Pancreas (tissue), 10 donors: ENCODE measurements around the gene ADNP2. TPM values are rescaled to one million over a fixed set of nuclear protein-coding genes. Genes with fewer than 3 reads are reported as not detected.

Source experiments
- ATAC-seq, 4 donors: fragments of 200-7000 bp; cut with Tn5 transposase; one replicate each; pipeline versions ENCODE4 v1.8.0 to v1.9.1; 2020; ENCODE audit warnings: mild to moderate bottlenecking in 4 of 4, moderate library complexity in 4 of 4
- DNase-seq, 6 donors: peaks; one replicate each; pipeline ENCODE4 v3.0.0-alpha.2; 2020
- FAIRE-seq: peaks from 2 replicates; lab custom pipeline; 2012; peaks lifted over from hg19 to GRCh38; lab: Jason Lieb, UNC
- H3K27ac ChIP-seq, 4 donors: fragments of 200-600 bp; sonication (generic); 1 replicate in 3 of 4; 2 replicates in 1 of 4; pipeline versions ENCODE4 v1.5.0 to v1.8.0; 2020
- H3K27me3 ChIP-seq, 4 donors: fragments of 200-600 bp; one replicate each; pipeline ENCODE4 v1.8.0; 2021
- H3K36me3 ChIP-seq, 3 donors: fragments of 200-600 bp; sonication (generic) in 1 of 3; one replicate each; pipeline versions ENCODE4 v1.5.0 to v1.8.0; 2020 to 2021
- H3K4me1 ChIP-seq, 3 donors: fragments of 200-600 bp; one replicate each; pipeline ENCODE4 v1.8.0; 2021
- H3K4me3 ChIP-seq, 4 donors: fragments of 200-600 bp; sonication (generic) in 2 of 4; one replicate each; pipeline versions ENCODE4 v1.5.0 to v1.8.0; 2020 to 2021
- H3K9me3 ChIP-seq, 4 donors: fragments of 200-600 bp; one replicate each; pipeline ENCODE4 v1.8.0; 2021
- CTCF ChIP-seq, 4 donors: fragments of 200-600 bp; sonication (generic) in 3 of 4; IDR thresholded peaks; one replicate each; pipeline versions ENCODE4 v1.5.0 to v1.8.0; 2021; ENCODE audit warnings: antibody characterized with exemption in 4 of 4
- WGBS, 2 donors: extraction: QIAGEN DNeasy Blood & Tissue Kit; methylation state at CpG; one replicate each; pipeline ENCODE4 v1.1.7; 2013; 5-methylcytosine and 5-hydroxymethylcytosine counted together
- intact Hi-C, 3 donors: fragments of 100-400 bp; cut with DNase I; formaldehyde crosslinking; loops; one replicate each; pipeline versions ENCODE4 v1.11.1 to v1.14.2; 2022
- polyA plus RNA-seq, 2 donors: library from polyadenylated mRNA; stranded (reverse); fragments of 200-250 nt; gene quantifications; one replicate each; pipeline ENCODE4 v1.2.3, GENCODE V29; 2013
- total RNA-seq, 6 donors: library from RNA; stranded (reverse); fragmentation: NEBNext Ultra II Directional in 4 of 6; extraction: Animal tissue kit (Norgen Biotek cat#: 25700) in 4 of 6; gene quantifications; one replicate each; pipeline versions ENCODE4 v1.2.1 to v1.2.4, GENCODE V29; 2021 to 2023
- donor health status: healthy with polysubstance abuse.
- donor health status: DM: no; HTN: no; CAD: no; lungs with moderate emphysema.
- donor health status: DM: no; HTN: no; CAD: no.
- donor health status: control.
- donor health status: control.
- donor health status: Bipolar disorder and iron deficiency.
- donor health status: DM: yes; HTN: yes; CAD: no.
- donor health status: DM: no; HTN: no; CAD: no.
- donor health status: DM: no; HTN: no; CAD: no.
- donor health status: DM: yes; HTN: yes; CAD: no.

ADNP2 gene
- total and polyA plus RNA-seq, 8 donors, result 4.2 to 8.4 (median 6.9) TPM

DNA sequence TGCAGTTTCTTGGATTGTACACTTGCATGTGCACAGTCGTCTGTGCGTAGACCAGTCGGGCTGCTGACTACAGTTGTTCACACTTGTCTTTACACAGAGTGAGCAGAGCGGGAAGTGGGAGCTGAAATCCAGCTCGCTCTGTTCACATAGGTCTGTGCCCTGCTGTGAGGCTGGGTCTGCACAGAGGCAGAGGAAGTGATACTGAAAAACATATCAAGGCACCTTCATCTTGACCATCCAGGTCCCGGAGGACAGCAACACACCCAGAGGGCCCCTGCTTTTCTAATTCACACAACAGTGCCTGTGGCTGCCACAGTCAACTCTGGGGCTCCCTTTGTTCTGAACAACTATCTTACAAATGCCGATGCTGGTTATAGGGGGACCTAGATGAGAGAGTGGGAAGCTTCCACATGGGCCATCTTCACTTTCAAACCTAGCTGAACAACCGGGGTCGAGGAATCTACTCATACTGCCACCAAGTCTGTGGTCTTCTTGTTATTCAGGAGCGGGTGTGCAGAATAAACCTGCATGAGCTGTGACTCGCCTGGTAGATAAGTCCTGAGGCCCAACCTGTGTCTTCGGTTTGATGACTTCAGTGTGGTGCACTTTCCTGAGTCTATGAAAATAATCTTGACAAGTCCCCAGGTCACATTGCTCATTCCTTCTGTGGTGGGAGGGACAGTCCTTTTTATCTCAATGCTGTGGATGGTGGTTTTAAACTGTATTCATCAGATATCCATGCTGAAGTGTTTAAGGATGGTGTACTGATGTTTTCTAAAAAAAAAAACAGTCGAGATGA, 3.5 kb upstream of the ADNP2 start:
- TF ChIP-seq CTCF (IDR thresholded peaks at IDR 0.05), result no peak
- peaks cover 0 to 5% (median 0%) of the 10 kb centered on the region in 3 donors for H3K4me1 ChIP-seq
- H3K27me3 ChIP-seq, result no peaks in the 10 kb centered on the region
- no peak for DNase-seq
- ATAC-seq, result no peak
- H3K27ac ChIP-seq, result no peak overlapping the region
- no peak for FAIRE-seq
- intact Hi-C loops, result no loop called here
- 86 to 89% methylated on average over 13 of the region's 13 CpGs for WGBS, 2 donors
- no peaks in the 10 kb centered on the region for H3K36me3 ChIP-seq
- H3K4me3 ChIP-seq, result no peak overlapping the region
- no peaks in the 10 kb centered on the region for H3K9me3 ChIP-seq

DNA sequence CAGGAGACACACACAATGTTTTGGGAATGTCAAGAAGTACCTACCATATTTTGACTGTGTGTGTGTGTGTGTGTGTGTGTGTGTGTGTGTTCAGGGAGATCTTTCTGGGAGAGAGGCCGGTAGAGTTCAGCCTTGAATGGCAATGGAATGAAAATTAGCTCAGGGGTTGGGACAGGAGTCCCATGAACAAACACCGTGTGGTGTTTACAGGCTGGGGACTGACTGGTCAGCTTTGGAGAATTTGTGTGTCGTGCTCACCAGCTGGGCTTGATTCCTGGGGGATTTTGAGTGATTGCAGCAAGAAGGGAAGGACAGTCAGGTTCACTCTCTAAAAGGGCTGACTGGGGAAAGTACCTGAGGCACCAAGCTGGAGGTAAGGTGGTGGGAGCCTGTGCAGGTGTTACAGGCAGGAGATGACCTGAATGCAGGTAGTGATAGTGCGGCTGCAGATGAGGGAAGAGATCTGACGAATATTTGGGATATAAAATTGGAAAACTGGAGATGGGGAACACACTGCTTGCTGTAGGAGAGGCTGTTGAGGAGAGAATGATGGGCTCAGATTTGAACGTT, 2.5 kb upstream of the ADNP2 start:
- 16 to 19% methylated on average over 5 to 6 of the region's 6 CpGs for WGBS, 2 donors
- H3K36me3 ChIP-seq, result no peaks in the 10 kb centered on the region
- DNase-seq (peak in 4 of 6 donors; percentile 17 to 48 (median 28)), FAIRE-seq (no peak), ATAC-seq (peak in 2 of 4 donors; percentile 21 to 61)
- H3K4me3 ChIP-seq, result no peak overlapping the region
- TF ChIP-seq CTCF (IDR thresholded peaks at IDR 0.05), result no peak
- H3K27me3 ChIP-seq, result no peaks in the 10 kb centered on the region
- no peaks in the 10 kb centered on the region for H3K9me3 ChIP-seq
- H3K27ac ChIP-seq, result peak overlapping the region in 1 of 4 donors; percentile 11
- peaks cover 0 to 9% (median 0%) of the 10 kb centered on the region in 3 donors for H3K4me1 ChIP-seq
- intact Hi-C loops, result no loop called here

DNA sequence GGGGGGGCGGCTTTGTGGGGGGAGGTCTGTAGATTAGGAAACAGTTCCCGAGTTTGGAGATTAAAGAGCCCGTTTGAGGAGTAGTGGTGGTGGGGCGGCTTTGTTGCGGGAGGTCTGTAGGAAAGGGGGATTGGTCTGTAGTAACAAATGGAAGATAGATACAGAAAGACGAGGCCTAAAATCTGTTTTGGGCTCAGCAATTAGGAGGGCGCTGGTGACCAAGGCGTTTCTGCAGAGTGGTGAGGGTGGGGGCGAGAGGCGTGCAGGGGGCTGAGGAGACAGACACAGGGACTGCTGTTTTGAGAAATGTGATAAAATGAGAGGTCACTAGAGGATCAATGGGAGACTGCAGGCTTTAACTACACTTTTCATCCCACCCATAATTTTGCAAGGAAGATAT, 1.6 kb upstream of the ADNP2 start:
- no peaks in the 10 kb centered on the region for H3K36me3 ChIP-seq
- intact Hi-C loops, result no loop called here
- no peak for TF ChIP-seq CTCF (IDR thresholded peaks at IDR 0.05)
- FAIRE-seq (no peak), ATAC-seq (no peak), DNase-seq (no peak)
- no peak overlapping the region for H3K27ac ChIP-seq
- H3K4me1 ChIP-seq, result peaks cover 0 to 9% (median 0%) of the 10 kb centered on the region in 3 donors
- H3K27me3 ChIP-seq, result no peaks in the 10 kb centered on the region
- no peak overlapping the region for H3K4me3 ChIP-seq
- no peaks in the 10 kb centered on the region for H3K9me3 ChIP-seq
- 67 to 71% methylated on average over 10 of the region's 10 CpGs for WGBS, 2 donors

DNA sequence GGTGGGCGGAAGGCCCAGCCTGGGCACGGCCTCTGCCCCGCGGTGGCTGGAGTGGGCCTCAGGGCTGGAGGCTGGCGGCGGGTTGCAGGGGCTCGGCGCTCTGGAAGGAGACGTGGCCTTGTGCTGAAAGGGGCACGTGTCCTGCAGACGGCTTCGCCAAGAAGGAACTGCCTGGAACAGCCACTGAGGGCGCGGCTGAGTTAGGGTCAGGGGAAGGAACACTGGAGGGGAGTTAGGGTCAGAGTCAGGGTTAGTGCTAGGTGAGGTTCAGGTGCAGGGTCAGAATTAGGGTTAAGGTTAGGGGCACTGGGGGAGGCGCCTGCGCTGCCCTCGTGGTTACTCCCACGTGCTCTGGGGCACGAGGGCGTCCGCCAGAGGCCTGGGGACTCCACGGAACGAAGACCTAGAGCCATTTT, 933 bp upstream of the ADNP2 start:
- ATAC-seq (no peak), DNase-seq (peak in 4 of 6 donors; percentile 28 to 57 (median 52)), FAIRE-seq (no peak)
- Histone ChIP-seq H3K4me3 (no peak overlapping the region), H3K9me3 (no peaks in the 10 kb centered on the region), H3K27me3 (no peaks in the 10 kb centered on the region), H3K36me3 (no peaks in the 10 kb centered on the region), H3K27ac (peak overlapping the region in 1 of 4 donors; percentile 88), H3K4me1 (peaks cover 0 to 11% (median 3%) of the 10 kb centered on the region in 3 donors)
- no peak for TF ChIP-seq CTCF (IDR thresholded peaks at IDR 0.05)
- WGBS, 2 donors, result 92 to 96% methylated on average over 23 of the region's 23 CpGs
- intact Hi-C loops, result no loop called here
